Activated T-cell treated with anti-CD3 and anti-CD28 coated beads for 4 hours (primary cell): ENCODE measurements around the gene SRRM1.
"Not testable (repeated sequence)": the region's sequence is repeated elsewhere in the genome, so short reads cannot be mapped to it uniquely, and the experiment has no call there.

Experiments used
- DNase-seq: peaks from one replicate; pipeline ENCODE4 v3.0.0-alpha.2; 2020

SRRM1 gene

GRCh38 chr1:24694380-24694843, 51.3 kb downstream of the SRRM1 start:
- no peak for DNase-seq

- no peak for DNase-seq
Measured at GRCh38 chr1:24695202-24695974, 52.3 kb downstream of the SRRM1 start.

GRCh38 chr1:24696041-24696755, 53.1 kb downstream of the SRRM1 start:
- no peak for DNase-seq

- DNase-seq, result no peak
Measured at GRCh38 chr1:24696756-24697330, 53.7 kb downstream of the SRRM1 start.

GRCh38 chr1:24697453-24698001, 54.4 kb downstream of the SRRM1 start:
- not testable (repeated sequence) for DNase-seq

GRCh38 chr1:24698326-24698725, 55.2 kb downstream of the SRRM1 start:
- DNase-seq, result not testable (repeated sequence)

GRCh38 chr1:24699628-24700027, 56.5 kb downstream of the SRRM1 start:
- DNase-seq, result no peak

- no peak for DNase-seq
Measured at GRCh38 chr1:24702511-24703293, 59.6 kb downstream of the SRRM1 start.

- DNase-seq, result no peak
Measured at GRCh38 chr1:24704411-24705259, 61.5 kb downstream of the SRRM1 start.

GRCh38 chr1:24705260-24706073, 62.4 kb downstream of the SRRM1 start:
- DNase-seq, result no peak

GRCh38 chr1:24706074-24706389, 62.9 kb downstream of the SRRM1 start:
- DNase-seq, result not testable (repeated sequence)

GRCh38 chr1:24707687-24708086, 64.6 kb downstream of the SRRM1 start:
- no peak for DNase-seq

- DNase-seq, result no peak
Measured at GRCh38 chr1:24708938-24709337, 65.8 kb downstream of the SRRM1 start.

- DNase-seq, result no peak
Measured at GRCh38 chr1:24709791-24710441, 66.8 kb downstream of the SRRM1 start.

- no peak for DNase-seq
Measured at GRCh38 chr1:24711329-24711728, 68.2 kb downstream of the SRRM1 start.

- no peak for DNase-seq
Measured at GRCh38 chr1:24713176-24713575, 70.1 kb downstream of the SRRM1 start.

- DNase-seq, result no peak
Measured at GRCh38 chr1:24713736-24714135, 70.6 kb downstream of the SRRM1 start.

GRCh38 chr1:24714859-24715520, 71.9 kb downstream of the SRRM1 start:
- DNase-seq, result no peak

GRCh38 chr1:24715658-24716057, 72.6 kb downstream of the SRRM1 start:
- DNase-seq, result no peak
